Measurements from ENCODE around the gene IGF2BP1. TPM values are rescaled to one million over a fixed set of nuclear protein-coding genes. Genes with fewer than 3 reads are reported as not detected.

IGF2BP1 gene
- total RNA-seq, 2 experiments from 2014 or later = 1.1 to 1.3 TPM

GRCh38 chr17:48992444-48992843, 4.7 kb upstream of the IGF2BP1 start:
- no peak for DNase-seq
- H3K27me3 Mint-ChIP-seq = peaks cover 73% of the 10 kb centered on the region
- H3K4me3 Mint-ChIP-seq = no peak overlapping the region
- no peaks in the 10 kb centered on the region for H3K9me3 Mint-ChIP-seq
- no peak overlapping the region for H3K27ac Mint-ChIP-seq
- peaks cover 12% of the 10 kb centered on the region for H3K4me1 Mint-ChIP-seq
- H3K36me3 Mint-ChIP-seq = no peaks in the 10 kb centered on the region

GRCh38 chr17:48993305-48993704, 3.9 kb upstream of the IGF2BP1 start:
- no peak overlapping the region for H3K27ac Mint-ChIP-seq
- no peaks in the 10 kb centered on the region for H3K9me3 Mint-ChIP-seq
- peaks cover 80% of the 10 kb centered on the region for H3K27me3 Mint-ChIP-seq
- H3K36me3 Mint-ChIP-seq = no peaks in the 10 kb centered on the region
- H3K4me1 Mint-ChIP-seq = peaks cover 15% of the 10 kb centered on the region
- H3K4me3 Mint-ChIP-seq = no peak overlapping the region
- no peak for DNase-seq

GRCh38 chr17:48993951-48994350, 3.2 kb upstream of the IGF2BP1 start:
- Mint-ChIP-seq H3K9me3 (no peaks in the 10 kb centered on the region), H3K4me1 (peaks cover 15% of the 10 kb centered on the region), H3K4me3 (no peak overlapping the region), H3K36me3 (no peaks in the 10 kb centered on the region), H3K27ac (no peak overlapping the region), H3K27me3 (peaks cover 86% of the 10 kb centered on the region)
- no peak for DNase-seq

GRCh38 chr17:48994549-48995303, 2.5 kb upstream of the IGF2BP1 start:
- Mint-ChIP-seq H3K27ac (no peak overlapping the region), H3K9me3 (no peaks in the 10 kb centered on the region), H3K36me3 (no peaks in the 10 kb centered on the region), H3K4me1 (peaks cover 15% of the 10 kb centered on the region), H3K27me3 (peaks cover 94% of the 10 kb centered on the region), H3K4me3 (peak overlapping the region; percentile 2)
- no peak for DNase-seq

- no peak overlapping the region for H3K27ac Mint-ChIP-seq
- peak overlapping the region; percentile 2 for H3K4me3 Mint-ChIP-seq
- peaks cover 15% of the 10 kb centered on the region for H3K4me1 Mint-ChIP-seq
- no peak for DNase-seq
- peaks cover 3% of the 10 kb centered on the region for H3K9me3 Mint-ChIP-seq
- no peaks in the 10 kb centered on the region for H3K36me3 Mint-ChIP-seq
- H3K27me3 Mint-ChIP-seq = peaks cover 95% of the 10 kb centered on the region
These were observed 1.7 kb upstream of the IGF2BP1 start for GRCh38 chr17:48995304-48995973.

- Mint-ChIP-seq H3K36me3 (no peaks in the 10 kb centered on the region), H3K27ac (no peak overlapping the region), H3K4me3 (peak overlapping the region; percentile 65), H3K4me1 (peaks cover 15% of the 10 kb centered on the region), H3K27me3 (peaks cover 95% of the 10 kb centered on the region), H3K9me3 (peaks cover 3% of the 10 kb centered on the region)
- peak; percentile 20 for DNase-seq
These were observed 1.0 kb upstream of the IGF2BP1 start for GRCh38 chr17:48995974-48996721.

GRCh38 chr17:48996722-48997102, 473 bp upstream of the IGF2BP1 start:
- Mint-ChIP-seq H3K4me1 (peaks cover 15% of the 10 kb centered on the region), H3K9me3 (peaks cover 3% of the 10 kb centered on the region), H3K27ac (no peak overlapping the region), H3K4me3 (peak overlapping the region; percentile 65), H3K36me3 (no peaks in the 10 kb centered on the region), H3K27me3 (peaks cover 97% of the 10 kb centered on the region)
- DNase-seq = no peak

GRCh38 chr17:48997827-48998586, 822 bp downstream of the IGF2BP1 start:
- Mint-ChIP-seq H3K27me3 (peaks cover 98% of the 10 kb centered on the region), H3K4me1 (peaks cover 15% of the 10 kb centered on the region), H3K4me3 (peak overlapping the region; percentile 61), H3K27ac (no peak overlapping the region), H3K36me3 (no peaks in the 10 kb centered on the region), H3K9me3 (peaks cover 3% of the 10 kb centered on the region)
- no peak for DNase-seq

GRCh38 chr17:48998587-48999440, 1.6 kb downstream of the IGF2BP1 start:
- Mint-ChIP-seq H3K4me1 (peaks cover 19% of the 10 kb centered on the region), H3K36me3 (no peaks in the 10 kb centered on the region), H3K4me3 (peak overlapping the region; percentile 47), H3K9me3 (peaks cover 3% of the 10 kb centered on the region), H3K27me3 (peaks cover 100% of the 10 kb centered on the region), H3K27ac (no peak overlapping the region)
- DNase-seq = no peak

GRCh38 chr17:49000943-49001342, 3.8 kb downstream of the IGF2BP1 start:
- Mint-ChIP-seq H3K36me3 (no peaks in the 10 kb centered on the region), H3K4me1 (peaks cover 14% of the 10 kb centered on the region), H3K27me3 (peaks cover 100% of the 10 kb centered on the region), H3K9me3 (peaks cover 3% of the 10 kb centered on the region), H3K4me3 (no peak overlapping the region), H3K27ac (no peak overlapping the region)
- DNase-seq = no peak

- no peak for DNase-seq
- Mint-ChIP-seq H3K9me3 (peaks cover 3% of the 10 kb centered on the region), H3K27ac (no peak overlapping the region), H3K27me3 (peaks cover 100% of the 10 kb centered on the region), H3K4me1 (peaks cover 10% of the 10 kb centered on the region), H3K36me3 (no peaks in the 10 kb centered on the region), H3K4me3 (no peak overlapping the region)
These were observed 4.5 kb downstream of the IGF2BP1 start for GRCh38 chr17:49001671-49002070.

GRCh38 chr17:49002331-49002730, 5.1 kb downstream of the IGF2BP1 start:
- no peak overlapping the region for H3K27ac Mint-ChIP-seq
- DNase-seq = no peak
- peaks cover 3% of the 10 kb centered on the region for H3K9me3 Mint-ChIP-seq
- H3K36me3 Mint-ChIP-seq = no peaks in the 10 kb centered on the region
- H3K4me3 Mint-ChIP-seq = no peak overlapping the region
- peaks cover 7% of the 10 kb centered on the region for H3K4me1 Mint-ChIP-seq
- peaks cover 100% of the 10 kb centered on the region for H3K27me3 Mint-ChIP-seq

GRCh38 chr17:49002766-49003165, 5.6 kb downstream of the IGF2BP1 start:
- no peak for DNase-seq
- Mint-ChIP-seq H3K27me3 (peaks cover 100% of the 10 kb centered on the region), H3K4me3 (no peak overlapping the region), H3K4me1 (peaks cover 5% of the 10 kb centered on the region), H3K36me3 (no peaks in the 10 kb centered on the region), H3K9me3 (peaks cover 3% of the 10 kb centered on the region), H3K27ac (no peak overlapping the region)
